OCI-LY1 (cell line): ENCODE measurements around the gene CYBA.

Source experiments
- EZH2 ChIP-seq: fragments of 200-600 bp; sonication (generic), shearing (Covaris generic); IDR thresholded peaks from 2 replicates; pipeline ENCODE4 v1.8.0; 2017; ENCODE audit warnings: borderline replicate concordance, mixed run types, mild to moderate bottlenecking, antibody characterized with exemption, low read length, moderate library complexity, mixed read lengths
- TF ChIP-seq, protein P1 (sequence below): fragments of 200-600 bp; sonication (generic), shearing (Covaris generic); IDR thresholded peaks from 2 replicates; pipeline ENCODE4 v1.5.1; 2017; ENCODE audit warnings: mild to moderate bottlenecking, antibody characterized with exemption, low read length, moderate library complexity, mixed read lengths

DNA sequence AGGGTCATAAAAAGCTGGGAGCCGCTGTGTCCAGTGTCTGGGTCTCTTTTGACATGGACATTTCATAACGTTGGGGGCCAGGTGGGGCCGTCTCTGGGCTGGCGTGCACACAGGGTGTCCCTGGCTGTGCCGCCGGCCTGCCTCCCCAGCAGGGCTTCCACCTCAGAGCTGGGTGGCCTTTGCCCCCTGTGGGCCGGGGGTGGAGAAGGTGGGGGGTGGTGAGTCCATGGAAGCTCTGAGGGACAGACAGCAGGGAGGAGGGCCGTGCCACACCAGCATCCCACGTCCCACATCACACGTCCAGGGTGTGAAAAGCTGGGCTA is 36.4 kb upstream of the CYBA start:
- TF ChIP-seq, protein P1, sequence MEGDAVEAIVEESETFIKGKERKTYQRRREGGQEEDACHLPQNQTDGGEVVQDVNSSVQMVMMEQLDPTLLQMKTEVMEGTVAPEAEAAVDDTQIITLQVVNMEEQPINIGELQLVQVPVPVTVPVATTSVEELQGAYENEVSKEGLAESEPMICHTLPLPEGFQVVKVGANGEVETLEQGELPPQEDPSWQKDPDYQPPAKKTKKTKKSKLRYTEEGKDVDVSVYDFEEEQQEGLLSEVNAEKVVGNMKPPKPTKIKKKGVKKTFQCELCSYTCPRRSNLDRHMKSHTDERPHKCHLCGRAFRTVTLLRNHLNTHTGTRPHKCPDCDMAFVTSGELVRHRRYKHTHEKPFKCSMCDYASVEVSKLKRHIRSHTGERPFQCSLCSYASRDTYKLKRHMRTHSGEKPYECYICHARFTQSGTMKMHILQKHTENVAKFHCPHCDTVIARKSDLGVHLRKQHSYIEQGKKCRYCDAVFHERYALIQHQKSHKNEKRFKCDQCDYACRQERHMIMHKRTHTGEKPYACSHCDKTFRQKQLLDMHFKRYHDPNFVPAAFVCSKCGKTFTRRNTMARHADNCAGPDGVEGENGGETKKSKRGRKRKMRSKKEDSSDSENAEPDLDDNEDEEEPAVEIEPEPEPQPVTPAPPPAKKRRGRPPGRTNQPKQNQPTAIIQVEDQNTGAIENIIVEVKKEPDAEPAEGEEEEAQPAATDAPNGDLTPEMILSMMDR, result no peak
- TF ChIP-seq EZH2, result no peak
